Endothelial cell of umbilical vein (primary cell): ENCODE measurements around the gene NCOA3. TPM values are rescaled to one million over a fixed set of nuclear protein-coding genes. Genes with fewer than 3 reads are reported as not detected.

Experiments used
- BruUV-seq: library from RNA; stranded (reverse); fragments of 400-500 nt; replicated peaks from 2 replicates; lab custom pipeline; 2021; lab: Mats Ljungman, UMichigan
- CTCF ChIA-PET: fragments of 300-600, 350-600 bp; sonication (Branson Sonifier 250); formaldehyde crosslinking; loops from one replicate; lab custom pipeline; 2021; ENCODE audit warnings: antibody characterized with exemption, inconsistent platforms; lab: Charles Lee
- POLR2A ChIA-PET: fragments of 300-600, 350-600 bp; sonication (Branson Sonifier 250); formaldehyde crosslinking; loops from one replicate; lab custom pipeline; 2021; ENCODE audit warnings: antibody characterized with exemption, inconsistent platforms; lab: Charles Lee
- DNase-seq: peaks from one replicate; pipeline ENCODE4 v3.0.0-alpha.2; 2011; ENCODE audit warnings: low read depth, low spot score
- FAIRE-seq: peaks from 2 replicates; lab custom pipeline; 2011; peaks lifted over from hg19 to GRCh38; lab: Jason Lieb, UNC
- H2AFZ ChIP-seq: 2 replicates; pipeline ENCODE4 v1.6.0; 2012; ENCODE audit warnings: low read depth, low read length, control low read depth, inconsistent platforms
- H3K27ac ChIP-seq: 2 replicates; pipeline ENCODE4 v1.5.1; 2011; ENCODE audit warnings: low read depth, mild to moderate bottlenecking, control low read depth, low read length, moderate library complexity; ENCODE audit not compliant: insufficient read depth
- H3K27me3 ChIP-seq, 2 experiments: 2 replicates each; pipeline versions ENCODE4 v1.6.0 to v1.6.1; 2011; ENCODE audit warnings: low read length in 2 of 2, mixed read lengths in 1 of 2; ENCODE audit not compliant: control insufficient read depth in 2 of 2, insufficient read depth in 2 of 2
- H3K36me3 ChIP-seq, 2 experiments: 2 replicates in 1 of 2; 3 replicates in 1 of 2; pipeline ENCODE4 v1.5.1; 2011; ENCODE audit warnings: low read length in 2 of 2, mild to moderate bottlenecking in 1 of 2, moderate library complexity in 1 of 2; ENCODE audit not compliant: control insufficient read depth in 2 of 2, insufficient read depth in 2 of 2; ENCODE audit errors: extremely low read depth in 1 of 2
- H3K4me1 ChIP-seq: 3 replicates; pipeline ENCODE4 v1.5.1; 2011; ENCODE audit warnings: mild to moderate bottlenecking, low read length; ENCODE audit not compliant: control insufficient read depth, insufficient read depth; ENCODE audit errors: extremely low read depth
- H3K4me2 ChIP-seq: 2 replicates; pipeline ENCODE4 v1.6.1; 2011; ENCODE audit warnings: low read length, control low read depth, mixed read lengths; ENCODE audit not compliant: insufficient read depth
- H3K4me3 ChIP-seq, 3 experiments: fragments of 200-600 bp in 1 of 3; sonication (generic), shearing (Covaris generic) in 1 of 3; replicated peaks in 1 of 3; 2 replicates each; pipeline ENCODE4 v1.5.1; 2011 to 2016; ENCODE audit warnings: control low read depth in 3 of 3, low read length in 3 of 3, mild to moderate bottlenecking in 2 of 3, inconsistent platforms in 1 of 3, low read depth in 1 of 3, moderate library complexity in 1 of 3; ENCODE audit not compliant: insufficient read depth in 1 of 3
- H3K79me2 ChIP-seq: 2 replicates; pipeline ENCODE4 v1.6.0; 2012; ENCODE audit warnings: low read length, inconsistent platforms; ENCODE audit not compliant: control insufficient read depth, insufficient read depth
- H3K9ac ChIP-seq: replicated peaks from 2 replicates; pipeline ENCODE3; 2011; ENCODE audit warnings: low read length, control low read depth; ENCODE audit not compliant: insufficient read depth; ENCODE audit errors: extremely low read depth
- H3K9me1 ChIP-seq: replicated peaks from 3 replicates; pipeline ENCODE4 v1.6.0; 2011; ENCODE audit warnings: mild to moderate bottlenecking, low read length; ENCODE audit not compliant: control insufficient read depth, insufficient read depth; ENCODE audit errors: extremely low read depth
- H3K9me3 ChIP-seq: replicated peaks from 2 replicates; pipeline ENCODE4 v1.5.1; 2012; ENCODE audit warnings: low read length, inconsistent platforms; ENCODE audit not compliant: control insufficient read depth, insufficient read depth
- H4K20me1 ChIP-seq: replicated peaks from 2 replicates; pipeline ENCODE3; 2011; ENCODE audit warnings: mild to moderate bottlenecking, low read length; ENCODE audit not compliant: control insufficient read depth, insufficient read depth; ENCODE audit errors: extremely low read depth
- EZH2 ChIP-seq: IDR thresholded peaks from 2 replicates; pipeline ENCODE4 v1.6.1; 2012; ENCODE audit warnings: borderline replicate concordance, low read depth, mild to moderate bottlenecking, moderate library complexity, low read length, inconsistent platforms; ENCODE audit not compliant: severe bottlenecking
- FOS ChIP-seq: IDR thresholded peaks from 2 replicates; pipeline ENCODE4 v1.6.1; 2011; ENCODE audit warnings: mild to moderate bottlenecking, low read length, moderate library complexity, borderline replicate concordance; ENCODE audit not compliant: insufficient read depth
- GATA2 ChIP-seq: IDR thresholded peaks from 2 replicates; pipeline ENCODE4 v1.7.0; 2011; ENCODE audit warnings: low read depth, mild to moderate bottlenecking, moderate library complexity, mixed read lengths, low read length; ENCODE audit not compliant: insufficient read length, insufficient read depth
- JUN ChIP-seq: IDR thresholded peaks from 2 replicates; pipeline ENCODE4 v1.6.1; 2011; ENCODE audit warnings: borderline replicate concordance, low read depth; ENCODE audit not compliant: insufficient read length, insufficient read depth
- MYC ChIP-seq: IDR thresholded peaks from one replicate; pipeline ENCODE4 v1.6.1; 2011; ENCODE audit warnings: mild to moderate bottlenecking, low read depth, low read length
- POLR2A ChIP-seq: IDR thresholded peaks from 2 replicates; pipeline ENCODE4 v1.6.1; 2012; ENCODE audit warnings: low read depth, mild to moderate bottlenecking, control low read depth, low read length
- POLR2AphosphoS5 ChIP-seq: IDR thresholded peaks from 2 replicates; pipeline ENCODE4 v1.6.1; 2012; ENCODE audit warnings: low read depth, mild to moderate bottlenecking, control low read depth, low read length, moderate library complexity; ENCODE audit not compliant: insufficient read depth
- dilution Hi-C: fragments of 300-500 bp; cut with MboI; formaldehyde crosslinking; loops from one replicate; pipeline ENCODE4 v1.15.0; 2019; ENCODE audit warnings: low sequenced_read_pairs; ENCODE audit not compliant: extremely low pct_ligation_motif_present
- intact Hi-C: fragments of 100-400 bp; cut with micrococcal nuclease; formaldehyde crosslinking; loops from one replicate; pipeline ENCODE4 v1.10.0; 2022
- polyA plus RNA-seq, 4 experiments: library from polyadenylated mRNA; depleted of rRNA in 3 of 4; stranded (reverse) in 3 of 4; unstranded in 1 of 4; fragments of >200 nt; gene quantifications; 2 replicates each; pipeline versions ENCODE4 v1.2.1 to v1.2.3, GENCODE V29; 2011 to 2012; ENCODE audit warnings: missing spikeins in 1 of 4
- total RNA-seq: library from RNA; stranded (reverse); gene quantifications from 2 replicates; pipeline ENCODE4 v1.2.3, GENCODE V29; 2021
- TF ChIP-seq, protein P1 (sequence below): IDR thresholded peaks from 2 replicates; pipeline ENCODE4 v1.6.1; 2011; ENCODE audit not compliant: insufficient read depth, insufficient read length
- TF ChIP-seq, protein P2 (sequence below), 2 donors: IDR thresholded peaks; 1 replicate in 1 of 2; 2 replicates in 1 of 2; pipeline ENCODE4 v1.5.1; 2011; ENCODE audit warnings: low read length in 2 of 2, mild to moderate bottlenecking in 2 of 2, moderate library complexity in 2 of 2, control low read depth in 1 of 2, inconsistent platforms in 1 of 2, low read depth in 1 of 2; ENCODE audit not compliant: insufficient read depth in 1 of 2; ENCODE audit errors: extremely low read depth in 1 of 2

NCOA3 gene
- total and polyA plus RNA-seq, 2 donors (not counting 3 experiments of a cell fraction or from before 2014, with no cell fraction given): 12.0 to 35.6 TPM

DNA sequence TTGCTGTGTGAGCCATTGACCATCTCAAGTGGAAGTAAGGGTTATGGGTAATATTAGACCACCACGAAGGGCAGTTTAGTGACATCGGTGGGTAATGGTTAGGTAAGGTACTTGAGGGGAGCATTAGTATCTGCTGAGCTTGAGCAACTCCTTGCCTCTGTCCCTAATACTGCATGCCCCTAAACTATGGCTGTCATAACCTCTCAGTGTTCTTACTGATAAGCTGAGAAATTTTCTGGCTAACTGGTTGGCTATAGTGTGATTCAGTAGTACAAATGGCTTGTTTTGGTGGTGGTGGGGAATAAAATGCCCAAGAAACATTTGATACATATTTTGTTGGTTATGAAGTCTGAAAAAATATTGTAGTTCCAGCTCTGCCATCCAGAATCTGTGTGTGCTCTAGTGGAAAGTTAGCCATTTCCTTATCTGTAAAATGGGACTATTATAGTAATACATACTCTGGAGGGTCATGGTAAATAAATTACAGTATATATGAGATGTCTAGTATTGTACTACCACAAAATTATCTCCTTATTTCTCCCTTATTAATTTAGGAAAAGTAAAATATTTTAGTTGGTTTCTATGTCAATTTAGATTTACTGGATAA lies 113.1 kb downstream of the NCOA3 start:
- no peaks in the 10 kb centered on the region for H3K9me1 ChIP-seq
- POLR2A ChIA-PET: no interaction called here
- dilution Hi-C loops: no loop called here
- H3K79me2 ChIP-seq: peaks cover 18% of the 10 kb centered on the region
- intact Hi-C loops: no loop called here
- H3K4me2 ChIP-seq: no peak overlapping the region
- no peak overlapping the region for H2AFZ ChIP-seq
- no peaks in the 10 kb centered on the region for H4K20me1 ChIP-seq
- CTCF ChIA-PET: interaction anchor here (1.1 to 1.4 kb wide), 3 partner anchors 231 to 409 kb away, joined by 3 to 7 read pairs (median 4); no protein-coding TSS in a partner anchor
- H3K27me3 ChIP-seq: no peaks in the 10 kb centered on the region
- TF ChIP-seq, protein P1, sequence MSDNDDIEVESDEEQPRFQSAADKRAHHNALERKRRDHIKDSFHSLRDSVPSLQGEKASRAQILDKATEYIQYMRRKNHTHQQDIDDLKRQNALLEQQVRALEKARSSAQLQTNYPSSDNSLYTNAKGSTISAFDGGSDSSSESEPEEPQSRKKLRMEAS: no peak
- TF ChIP-seq JUN (no peak), POLR2AphosphoS5 (no peak), FOS (no peak), MYC (no peak), EZH2 (no peak), GATA2 (no peak), POLR2A (no peak)
- TF ChIP-seq, protein P2, sequence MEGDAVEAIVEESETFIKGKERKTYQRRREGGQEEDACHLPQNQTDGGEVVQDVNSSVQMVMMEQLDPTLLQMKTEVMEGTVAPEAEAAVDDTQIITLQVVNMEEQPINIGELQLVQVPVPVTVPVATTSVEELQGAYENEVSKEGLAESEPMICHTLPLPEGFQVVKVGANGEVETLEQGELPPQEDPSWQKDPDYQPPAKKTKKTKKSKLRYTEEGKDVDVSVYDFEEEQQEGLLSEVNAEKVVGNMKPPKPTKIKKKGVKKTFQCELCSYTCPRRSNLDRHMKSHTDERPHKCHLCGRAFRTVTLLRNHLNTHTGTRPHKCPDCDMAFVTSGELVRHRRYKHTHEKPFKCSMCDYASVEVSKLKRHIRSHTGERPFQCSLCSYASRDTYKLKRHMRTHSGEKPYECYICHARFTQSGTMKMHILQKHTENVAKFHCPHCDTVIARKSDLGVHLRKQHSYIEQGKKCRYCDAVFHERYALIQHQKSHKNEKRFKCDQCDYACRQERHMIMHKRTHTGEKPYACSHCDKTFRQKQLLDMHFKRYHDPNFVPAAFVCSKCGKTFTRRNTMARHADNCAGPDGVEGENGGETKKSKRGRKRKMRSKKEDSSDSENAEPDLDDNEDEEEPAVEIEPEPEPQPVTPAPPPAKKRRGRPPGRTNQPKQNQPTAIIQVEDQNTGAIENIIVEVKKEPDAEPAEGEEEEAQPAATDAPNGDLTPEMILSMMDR (IDR thresholded peaks at IDR 0.05; ENCODE audit: extremely low read depth in 1 of 2, insufficient read depth in 1 of 2, low read depth in 1 of 2, low read length in 2 of 2): no peak
- H3K9me3 ChIP-seq: no peaks in the 10 kb centered on the region
- no peaks in the 10 kb centered on the region for H3K36me3 ChIP-seq
- peaks cover 15% of the 10 kb centered on the region for H3K4me1 ChIP-seq
- no peak overlapping the region for H3K27ac ChIP-seq
- H3K9ac ChIP-seq: no peak overlapping the region
- BruUV-seq: no TSS peak
- no peak overlapping the region for H3K4me3 ChIP-seq
- FAIRE-seq: no peak
- no peak for DNase-seq
